SH-SY5Y (cell line): ENCODE measurements around the gene REX1BD.

ENCODE experiments used
- GATA2 ChIP-seq: IDR thresholded peaks from 2 replicates; pipeline ENCODE4 v1.6.1; 2011; ENCODE audit warnings: mild to moderate bottlenecking, low read depth, low read length
- GATA3 ChIP-seq: IDR thresholded peaks from 2 replicates; pipeline ENCODE4 v1.6.1; 2011; ENCODE audit warnings: low read depth, mild to moderate bottlenecking, low read length, moderate library complexity

REX1BD gene

DNA sequence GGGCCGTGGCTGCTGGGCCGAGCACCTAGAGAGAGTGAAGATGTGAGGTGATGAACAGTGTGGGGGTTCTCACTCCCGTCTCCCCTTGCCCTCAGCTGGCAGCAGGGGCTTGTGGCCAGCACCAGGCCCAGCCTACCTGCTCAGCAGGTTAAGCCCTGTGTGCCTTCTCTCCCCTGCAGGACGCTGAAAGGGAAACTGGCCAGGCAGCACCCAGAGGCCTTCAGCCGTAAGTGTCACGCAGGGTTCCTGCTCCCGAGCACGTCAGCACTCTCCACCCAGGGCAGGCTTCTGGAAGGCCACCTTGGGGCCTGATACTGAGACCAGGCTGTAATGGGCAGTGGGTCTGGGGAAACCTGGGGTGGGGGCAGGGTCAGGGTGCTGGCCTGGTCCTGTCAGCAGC lies 21.6 kb upstream of the REX1BD start:
- TF ChIP-seq GATA3 (no peak), GATA2 (no peak)

DNA sequence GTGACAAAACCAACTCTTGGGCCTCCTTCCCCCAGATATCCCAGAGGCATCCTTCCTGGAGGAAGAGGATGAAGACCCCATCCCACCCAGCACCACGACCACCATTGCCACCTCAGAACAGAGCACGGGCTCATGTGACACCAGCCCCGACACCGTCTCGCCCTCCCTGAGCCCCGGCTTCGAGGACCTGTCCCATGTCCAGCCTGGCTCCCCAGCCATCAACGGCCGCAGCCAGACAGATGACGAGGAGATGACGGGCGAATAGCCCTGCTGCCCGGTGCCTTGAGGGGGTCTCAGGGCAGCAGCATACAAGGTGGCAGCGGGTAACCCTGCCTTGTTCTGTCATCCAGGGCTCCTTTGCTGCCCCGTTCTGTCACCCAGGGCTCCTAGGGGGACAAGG lies 20.2 kb upstream of the REX1BD start:
- TF ChIP-seq GATA3 = no peak
- TF ChIP-seq GATA2 = no peak

- TF ChIP-seq GATA2 (no peak), GATA3 (no peak)
Measured at GRCh38 chr19:18571564-18572344, 16.8 kb upstream of the REX1BD start, which contains the start of gene UBA52. Gene UBA52, plus strand, starts transcription at chr19:18571857. Its CDS starts 1,444 bp downstream, at chr19:18573301.

DNA sequence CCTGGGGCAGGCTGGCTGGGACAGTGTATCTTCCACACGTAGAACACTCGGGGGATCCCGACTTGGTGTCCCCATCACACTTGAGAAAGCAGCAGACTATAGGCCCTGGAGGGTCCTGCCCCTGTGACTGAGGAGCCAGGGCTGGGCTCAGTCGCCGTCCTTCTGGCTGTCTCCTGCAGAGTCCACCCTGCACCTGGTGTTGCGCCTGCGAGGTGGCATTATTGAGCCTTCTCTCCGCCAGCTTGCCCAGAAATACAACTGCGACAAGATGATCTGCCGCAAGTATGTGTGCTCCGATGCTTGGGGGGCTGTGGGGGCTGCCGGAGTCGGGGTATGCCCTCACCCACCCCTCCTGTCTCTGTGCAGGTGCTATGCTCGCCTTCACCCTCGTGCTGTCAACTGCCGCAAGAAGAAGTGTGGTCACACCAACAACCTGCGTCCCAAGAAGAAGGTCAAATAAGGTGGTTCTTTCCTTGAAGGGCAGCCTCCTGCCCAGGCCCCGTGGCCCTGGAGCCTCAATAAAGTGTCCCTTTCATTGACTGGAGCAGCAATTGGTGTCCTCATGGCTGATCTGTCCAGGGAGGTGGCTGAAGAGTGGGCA lies 13.8 kb upstream of the REX1BD start:
- no peak for TF ChIP-seq GATA3
- TF ChIP-seq GATA2 = no peak

GRCh38 chr19:18576383-18576782 lies 12.2 kb upstream of the REX1BD start:
- TF ChIP-seq GATA2 (no peak), GATA3 (no peak)

DNA sequence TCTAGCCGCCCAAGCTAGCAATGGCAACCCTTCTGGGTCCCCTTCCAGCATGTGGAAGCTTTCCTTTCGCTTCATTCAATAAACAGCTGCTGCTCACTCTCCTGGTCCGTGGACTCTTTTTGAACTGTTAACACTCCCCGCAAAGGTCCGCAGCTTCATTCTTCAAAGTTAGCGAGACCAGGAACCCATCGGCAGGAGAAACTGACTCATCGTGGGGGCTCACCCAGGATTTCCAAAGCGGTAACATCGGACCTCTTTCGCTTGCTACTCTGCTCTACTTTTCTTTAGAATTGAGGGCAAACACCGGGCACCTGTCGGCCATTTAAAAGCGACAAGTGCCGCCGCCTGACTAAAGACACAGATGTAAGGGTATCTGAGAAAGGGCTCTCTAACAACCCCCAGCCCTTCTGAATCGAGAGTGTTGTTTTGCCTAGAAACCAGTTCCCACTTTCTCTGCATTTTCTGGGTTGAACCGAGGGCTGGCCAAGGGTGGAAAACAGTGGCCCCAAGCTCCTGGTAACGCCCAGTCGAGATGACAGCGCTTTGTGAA lies 11.2 kb upstream of the REX1BD start:
- TF ChIP-seq GATA2 (no peak), GATA3 (no peak)

DNA sequence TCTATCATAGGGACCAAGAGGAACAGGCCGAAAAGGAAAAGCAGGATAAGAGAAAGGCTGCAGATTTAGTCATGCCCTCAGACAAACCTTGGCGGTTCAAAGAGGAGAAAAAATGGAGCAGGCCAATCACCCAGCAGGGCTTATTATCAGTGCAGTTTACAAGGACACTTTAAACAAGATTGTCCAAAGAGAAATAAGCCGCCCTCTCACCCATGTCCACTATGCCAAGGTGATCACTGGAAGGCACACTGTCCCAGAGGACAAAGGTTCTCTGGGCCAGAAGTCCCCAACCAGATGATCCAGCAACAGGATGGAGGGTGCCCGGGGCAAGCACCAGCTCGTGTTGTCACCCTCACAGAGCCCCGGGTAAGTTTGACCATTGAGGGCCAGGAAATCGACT lies 8.3 kb upstream of the REX1BD start:
- no peak for TF ChIP-seq GATA2
- TF ChIP-seq GATA3 = no peak

GRCh38 chr19:18586306-18586705 lies 2.3 kb upstream of the REX1BD start:
- no peak for TF ChIP-seq GATA3
- TF ChIP-seq GATA2 = no peak

DNA sequence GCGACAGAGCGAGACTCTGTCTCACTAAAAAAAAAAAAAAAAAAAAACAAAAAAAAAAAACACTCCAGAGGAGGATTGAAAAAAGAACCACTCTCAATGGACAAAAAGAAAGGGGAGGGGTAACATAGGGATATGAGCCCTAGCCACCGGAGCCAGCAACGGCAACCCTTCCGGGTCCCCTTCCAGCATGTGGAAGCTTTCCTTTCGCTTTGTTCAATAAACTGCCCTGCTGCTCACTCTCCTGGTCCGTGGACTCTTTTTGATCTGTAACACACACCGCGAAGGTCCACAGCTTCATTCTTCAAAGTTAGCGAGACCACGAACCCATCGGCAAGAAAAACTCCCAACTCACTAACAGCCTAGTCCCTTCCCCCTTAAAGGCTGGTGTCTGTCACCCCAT lies 1.0 kb upstream of the REX1BD start:
- TF ChIP-seq GATA3 (no peak), GATA2 (no peak)

DNA sequence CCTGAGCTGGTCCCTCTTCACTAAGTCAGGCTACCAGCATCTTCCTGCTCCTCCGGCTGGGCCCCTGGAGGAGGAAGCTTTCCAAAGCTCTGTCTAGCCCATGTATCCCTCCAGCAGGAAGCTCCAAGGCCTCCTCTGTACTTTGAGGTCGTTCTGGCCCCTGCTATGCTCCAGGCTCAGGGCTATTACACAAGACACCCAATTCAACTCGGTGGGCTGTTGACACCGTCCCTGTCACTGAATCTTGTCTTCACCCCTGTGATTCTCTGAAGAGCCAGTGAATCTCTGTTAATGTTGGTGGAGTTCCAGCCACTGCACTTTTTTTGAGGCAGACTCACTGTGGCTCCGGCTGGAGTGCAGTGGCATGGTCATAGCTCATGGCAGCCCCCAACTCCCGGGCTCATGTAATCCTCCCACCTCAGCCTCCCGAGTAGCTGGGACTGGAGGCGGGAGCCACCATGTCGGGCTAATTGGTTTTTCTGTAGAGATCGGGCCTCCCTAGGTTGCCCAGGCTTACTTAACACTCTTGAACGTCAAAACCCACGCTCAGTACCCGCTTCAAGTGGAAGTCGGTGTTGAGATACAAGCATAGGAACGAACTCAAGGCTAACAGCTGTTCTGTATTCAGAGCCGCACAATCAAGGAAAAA lies 512 bp upstream of the REX1BD start:
- no peak for TF ChIP-seq GATA3
- no peak for TF ChIP-seq GATA2

DNA sequence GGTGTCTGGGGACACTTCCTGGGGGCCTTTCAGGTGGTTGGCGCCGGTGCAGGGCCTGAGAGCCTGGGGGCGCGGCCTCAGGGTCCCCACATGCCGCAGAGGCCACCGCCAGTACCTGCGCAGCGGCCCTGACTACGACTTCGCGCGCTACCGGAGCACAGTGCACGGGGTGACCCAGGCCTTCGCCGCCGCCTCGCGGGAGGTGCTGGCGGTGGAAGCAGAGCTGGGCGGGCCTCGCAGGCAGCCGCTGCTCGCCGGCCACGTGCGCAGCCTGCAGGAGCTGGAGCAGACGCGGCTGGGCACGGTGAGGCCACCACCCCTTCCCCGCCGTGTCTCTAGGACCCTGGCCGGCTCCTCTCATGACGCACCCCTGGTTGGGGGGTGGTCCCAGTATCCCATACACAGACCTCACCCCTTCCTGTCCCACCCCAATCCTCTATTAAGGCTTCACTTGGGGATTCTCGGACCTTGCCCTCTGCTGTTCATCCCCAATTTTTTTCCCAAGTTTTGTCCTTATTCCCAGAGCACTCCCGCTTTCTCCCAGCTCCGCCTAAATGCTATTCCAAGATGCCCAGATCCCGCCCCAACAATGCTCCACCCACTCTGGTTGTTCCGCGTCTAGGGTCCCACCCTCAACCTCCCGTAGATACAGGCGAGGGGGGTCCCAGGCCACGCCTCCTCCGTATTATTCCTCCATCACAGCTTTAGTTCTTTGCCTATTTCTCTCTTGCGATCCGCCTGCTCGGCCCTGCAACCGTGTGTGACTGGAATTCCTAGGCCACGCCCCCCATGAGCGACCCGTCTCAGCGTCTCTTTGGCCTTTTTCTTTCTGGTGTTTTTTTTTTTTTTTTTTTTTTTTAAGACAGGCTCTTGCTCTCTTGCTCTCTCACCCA lies 1.0 kb downstream of the REX1BD start:
- TF ChIP-seq GATA2 (no peak), GATA3 (no peak)

DNA sequence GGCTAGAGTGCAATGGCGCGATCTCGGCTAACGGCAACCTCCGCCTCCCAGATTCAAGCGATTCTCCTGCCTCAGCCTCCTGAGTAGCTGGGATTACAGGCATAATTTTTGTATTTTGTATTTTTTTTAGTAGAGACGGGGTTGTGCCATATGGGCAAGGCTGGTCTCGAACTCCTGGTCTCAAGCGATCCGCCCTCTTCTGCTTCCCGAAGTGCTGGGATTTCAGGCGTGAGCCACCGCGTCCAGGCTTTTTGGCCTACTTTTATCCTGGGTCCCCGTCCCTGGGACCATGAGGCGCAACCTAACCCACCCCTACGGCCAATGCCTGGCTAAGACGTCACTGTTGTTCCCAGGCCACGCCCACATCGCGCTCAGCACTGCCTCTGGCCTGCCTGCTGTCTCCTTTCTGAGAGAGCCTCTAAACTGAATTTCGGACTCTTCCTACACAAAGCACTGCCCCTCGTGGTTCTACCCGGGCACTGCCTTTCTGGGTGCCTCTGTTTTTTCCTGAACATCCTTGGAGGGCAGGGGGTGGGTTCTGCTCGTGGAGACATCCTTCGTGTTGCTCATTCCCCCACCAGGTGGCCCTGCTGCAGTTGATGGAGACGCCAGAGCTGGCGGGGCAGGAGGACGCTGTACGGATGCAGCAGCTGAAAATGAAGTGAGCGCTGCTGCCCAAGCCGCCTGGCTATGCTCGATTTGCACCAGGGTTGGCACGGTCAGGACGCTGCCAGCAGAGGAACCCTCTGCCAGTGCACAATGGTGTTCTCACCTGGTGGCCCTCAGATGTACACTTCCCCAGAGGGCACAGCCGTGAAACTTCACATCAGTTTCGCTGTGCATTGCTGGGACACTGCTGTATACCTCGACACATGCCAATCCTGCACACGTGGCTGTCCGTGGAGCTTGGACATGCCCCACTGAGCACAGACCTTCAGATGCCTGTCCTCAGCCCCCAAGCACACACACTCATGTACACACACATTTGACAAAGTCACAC lies 2.0 kb downstream of the REX1BD start:
- TF ChIP-seq GATA2 (no peak), GATA3 (no peak)

- TF ChIP-seq GATA3 (no peak), GATA2 (no peak)
Measured at GRCh38 chr19:18591735-18592385, 3.3 kb downstream of the REX1BD start.
